Body of pancreas (tissue), 4 donors: ENCODE data around the gene ANP32B.
"Not testable (repeated sequence)": the region's sequence is repeated elsewhere in the genome, so short reads cannot be mapped to it uniquely, and the experiment has no call there.

Experiments used
- CTCF ChIP-seq, 7 experiments: fragments of 450-650 bp in 4 of 7; fragments of 200-600 bp in 3 of 7; sonication (generic) in 3 of 7; IDR thresholded peaks; one replicate each; pipeline ENCODE4 v1.5.1; 2016 to 2019; ENCODE audit warnings: antibody characterized with exemption in 7 of 7
- POLR2A ChIP-seq, 3 donors: fragments of 450-650 bp; IDR thresholded peaks; one replicate each; pipeline ENCODE4 v1.6.1; 2016; ENCODE audit warnings: antibody characterized with exemption in 3 of 3, mild to moderate bottlenecking in 2 of 3

- not testable (repeated sequence) for TF ChIP-seq CTCF, POLR2A (IDR thresholded peaks at IDR 0.05)
These were observed 36.7 kb downstream of the ANP32B start for GRCh38 chr9:98019869-98020268.
